Prostate gland (tissue), 2 donors: ENCODE data around the gene ZW10. TPM values are rescaled to one million over a fixed set of nuclear protein-coding genes. Genes with fewer than 3 reads are reported as not detected.
"Not testable (repeated sequence)": the region's sequence is repeated elsewhere in the genome, so short reads cannot be mapped to it uniquely, and the experiment has no call there.

ENCODE experiments used
- DNase-seq: peaks from one replicate; pipeline ENCODE4 v3.0.0-alpha.2; 2019; ENCODE audit warnings: low spot score
- H3K27ac ChIP-seq, 2 donors: fragments of 200-600 bp; sonication (generic); 2 replicates each; pipeline ENCODE4 v1.5.1; 2017 to 2019
- H3K27me3 ChIP-seq: fragments of 200-600 bp; sonication (generic); replicated peaks from 2 replicates; pipeline ENCODE4 v1.5.1; 2019; ENCODE audit not compliant: insufficient read depth
- H3K36me3 ChIP-seq, 2 donors: fragments of 200-600 bp; sonication (generic); 1 replicate in 1 of 2; 2 replicates in 1 of 2; pipeline versions ENCODE4 v1.5.1 to v1.8.1; 2017 to 2019
- H3K4me1 ChIP-seq: fragments of 200-600 bp; sonication (generic); replicated peaks from 2 replicates; pipeline ENCODE4 v1.5.1; 2019
- H3K4me3 ChIP-seq, 2 donors: fragments of 200-600 bp; sonication (generic); 2 replicates each; pipeline ENCODE4 v1.5.1; 2017 to 2019
- H3K9me3 ChIP-seq: fragments of 200-600 bp; sonication (generic); 2 replicates; pipeline ENCODE4 v1.5.1; 2017
- CTCF ChIP-seq, 4 experiments: fragments of 200-600 bp in 2 of 4; fragments of 450-650 bp in 2 of 4; sonication (generic) in 2 of 4; IDR thresholded peaks; 1 replicate in 3 of 4; 2 replicates in 1 of 4; pipeline ENCODE4 v1.5.1; 2016 to 2019; ENCODE audit warnings: antibody characterized with exemption in 4 of 4, mild to moderate bottlenecking in 2 of 4, moderate library complexity in 2 of 4
- POLR2A ChIP-seq: fragments of 450-650 bp; IDR thresholded peaks from one replicate; pipeline ENCODE4 v1.6.1; 2016; ENCODE audit warnings: antibody characterized with exemption, mild to moderate bottlenecking
- POLR2AphosphoS5 ChIP-seq: sonication (generic); formaldehyde crosslinking; IDR thresholded peaks from one replicate; pipeline ENCODE4 v1.6.1; 2017; ENCODE audit warnings: antibody characterized with exemption
- WGBS: methylation state at CpG from one replicate; pipeline ENCODE4 v1.1.5; 2018; 5-methylcytosine and 5-hydroxymethylcytosine counted together
- intact Hi-C: fragments of 100-400 bp; cut with DNase I; formaldehyde crosslinking; loops from one replicate; pipeline ENCODE4 v1.14.2; 2022
- total RNA-seq, 2 donors: library from RNA; depleted of rRNA; stranded (reverse); fragments of >200 nt; gene quantifications; one replicate each; pipeline ENCODE4 v1.1.0, GENCODE V29; 2016

ZW10 gene
- total RNA-seq, 2 donors from 2014 or later = 10.2 to 11.6 TPM

- WGBS = 91% methylated on average over 2 of the region's 2 CpGs
- H3K27me3 ChIP-seq = no peaks in the 10 kb centered on the region
- TF ChIP-seq POLR2AphosphoS5 (no peak), POLR2A (no peak), CTCF (IDR thresholded peaks at IDR 0.05) (no peak)
- H3K4me3 ChIP-seq = no peak overlapping the region
- H3K27ac ChIP-seq = no peak overlapping the region
- H3K4me1 ChIP-seq = no peaks in the 10 kb centered on the region
- intact Hi-C loops = no loop called here
- H3K36me3 ChIP-seq = no peaks in the 10 kb centered on the region
- H3K9me3 ChIP-seq = no peaks in the 10 kb centered on the region
- no peak for DNase-seq
Measured at GRCh38 chr11:113764527-113765219, 8.8 kb downstream of the ZW10 start.

GRCh38 chr11:113763040-113763439 is 10.5 kb downstream of the ZW10 start:
- H3K4me1 ChIP-seq, H3K27me3 ChIP-seq, H3K27ac ChIP-seq, H3K36me3 ChIP-seq, intact Hi-C loops, H3K4me3 ChIP-seq, H3K9me3 ChIP-seq, DNase-seq: not testable (repeated sequence)
- 100% methylated on average over 2 of the region's 2 CpGs for WGBS

- H3K9me3 ChIP-seq = no peaks in the 10 kb centered on the region
- no peaks in the 10 kb centered on the region for H3K36me3 ChIP-seq
- no peaks in the 10 kb centered on the region for H3K27me3 ChIP-seq
- H3K4me1 ChIP-seq = no peaks in the 10 kb centered on the region
- H3K27ac ChIP-seq = no peak overlapping the region
- whole genome bisulfite sequencing = 94% methylated on average over 3 of the region's 3 CpGs
- H3K4me3 ChIP-seq = no peak overlapping the region
- DNase-seq = no peak
- intact Hi-C loops = no loop called here
- TF ChIP-seq POLR2AphosphoS5 (no peak), POLR2A (no peak), CTCF (IDR thresholded peaks at IDR 0.05) (no peak)
Measured at GRCh38 chr11:113760241-113760640, 13.3 kb downstream of the ZW10 start.

GRCh38 chr11:113752932-113753331 is 20.6 kb downstream of the ZW10 start:
- DNase-seq = no peak
- Histone ChIP-seq H3K27ac (no peak overlapping the region), H3K36me3 (peaks cover 0 to 4% of the 10 kb centered on the region in 2 donors), H3K4me3 (no peak overlapping the region), H3K27me3 (no peaks in the 10 kb centered on the region), H3K9me3 (no peaks in the 10 kb centered on the region), H3K4me1 (no peaks in the 10 kb centered on the region)
- no peak for TF ChIP-seq POLR2AphosphoS5
- TF ChIP-seq POLR2A = no peak
- TF ChIP-seq CTCF (IDR thresholded peaks at IDR 0.05) = no peak
- intact Hi-C loops = no loop called here
- WGBS = 84% methylated on average over 3 of the region's 3 CpGs

GRCh38 chr11:113736323-113736722 is 37.2 kb downstream of the ZW10 start:
- H3K9me3 ChIP-seq = no peaks in the 10 kb centered on the region
- intact Hi-C loops = no loop called here
- no peaks in the 10 kb centered on the region for H3K27me3 ChIP-seq
- peaks cover 0 to 2% of the 10 kb centered on the region in 2 donors for H3K36me3 ChIP-seq
- H3K4me3 ChIP-seq = no peak overlapping the region
- no peaks in the 10 kb centered on the region for H3K4me1 ChIP-seq
- 95% methylated on average over 1 of the region's 1 CpG for WGBS
- DNase-seq = no peak
- no peak for TF ChIP-seq CTCF (IDR thresholded peaks at IDR 0.05)
- no peak for TF ChIP-seq POLR2AphosphoS5
- no peak for TF ChIP-seq POLR2A
- H3K27ac ChIP-seq = no peak overlapping the region
